ENCODE results near the gene ZBTB12. TPM values are rescaled to one million over a fixed set of nuclear protein-coding genes. Genes with fewer than 3 reads are reported as not detected.

ZBTB12 gene
- total and polyA plus RNA-seq, 10 of the 15 experiments (the other 5 are each of a cell fraction or from before 2014, with no cell fraction given), result 0.81 to 4.5 (median 1.7) TPM; not detected in 4

- H3K4me3 ChIP-seq, result no peak overlapping the region
- no peaks in the 10 kb centered on the region for H3K4me1 ChIP-seq (ENCODE audit: control insufficient read depth, insufficient read depth, low read length)
- intact Hi-C loops (cut with micrococcal nuclease; ENCODE audit: unreplicated experiment) (no loop called here), in situ Hi-C loops (cut with MboI) (no loop called here)
- H3K9me3 ChIP-seq (replicated peaks; ENCODE audit: control insufficient read depth, insufficient read depth, low read length), result no peaks in the 10 kb centered on the region
- DNase-seq (ENCODE audit: low read depth, low spot score) (no peak), FAIRE-seq (no peak), ATAC-seq (no peak)
- ChIA-PET CTCF (interaction anchor here (0.6 to 1.0 kb wide), 2 partner anchors 13 to 131 kb away, joined by 3 to 4 read pairs; no protein-coding TSS in a partner anchor), SMC1A (ENCODE audit: uncharacterized antibody, unreplicated experiment) (no interaction called here), RAD21 (ENCODE audit: unreplicated experiment) (no interaction called here), POLR2A (no interaction called here)
- no peaks in the 10 kb centered on the region for H3K79me2 ChIP-seq (ENCODE audit: control insufficient read depth, insufficient read depth, low read length)
- 56% methylated on average over 2 of the region's 2 CpGs for WGBS (ENCODE audit: insufficient coverage, insufficient replicate concordance, low lambda C conversion rate, missing lambda C conversion rate)
- no peak overlapping the region for H3K9ac ChIP-seq (ENCODE audit: control insufficient read depth, insufficient read depth, low read length)
- no TSS peak for BruUV-seq (replicated peaks)
- H3K36me3 ChIP-seq (ENCODE audit: control insufficient read depth in 2 of 2, insufficient read depth in 2 of 2, low read length in 1 of 2), result no peaks in the 10 kb centered on the region
- H3K27ac ChIP-seq (ENCODE audit: control insufficient read depth, insufficient read depth), result no peak overlapping the region
- H3K27me3 ChIP-seq (replicated peaks in 1 of 2; ENCODE audit: control insufficient read depth in 2 of 2, insufficient read depth in 2 of 2, low read length in 1 of 2), result no peaks in the 10 kb centered on the region
- H2AFZ ChIP-seq (ENCODE audit: control insufficient read depth, low read depth, low read length), result no peak overlapping the region
- no peak overlapping the region for H3K4me2 ChIP-seq (ENCODE audit: control insufficient read depth, insufficient read depth)
- no peaks in the 10 kb centered on the region for H4K20me1 ChIP-seq (ENCODE audit: control insufficient read depth, insufficient read depth)
- no peak for TF ChIP-seq IRF5 (IDR thresholded peaks at IDR 0.05; ENCODE audit: borderline replicate concordance)
- TF ChIP-seq CBX3 (IDR thresholded peaks at IDR 0.05; ENCODE audit: borderline replicate concordance, low read depth), result no peak
- no peak for TF ChIP-seq NKRF (conservative IDR thresholded peaks at IDR 0.05)
- no peak for TF ChIP-seq MYB (IDR thresholded peaks at IDR 0.05; ENCODE audit: borderline replicate concordance, low read depth, low read length)
- no peak for TF ChIP-seq RELB (IDR thresholded peaks at IDR 0.05; ENCODE audit: low read depth)
- no peak for TF ChIP-seq GABPA (IDR thresholded peaks at IDR 0.05; ENCODE audit: low read depth)
- no peak for TF ChIP-seq RFX5 (IDR thresholded peaks at IDR 0.05; ENCODE audit: low read depth, low read length)
- TF ChIP-seq ZBTB33 (IDR thresholded peaks at IDR 0.05), result no peak
- TF ChIP-seq MEF2B (IDR thresholded peaks at IDR 0.05; ENCODE audit: partially characterized antibody, poor library complexity, severe bottlenecking), result no peak
- no peak for TF ChIP-seq E2F4 (IDR thresholded peaks at IDR 0.05; ENCODE audit: low read depth, low read length)
- TF ChIP-seq WRNIP1 (IDR thresholded peaks at IDR 0.05; ENCODE audit: borderline replicate concordance, low read depth, low read length), result no peak
- TF ChIP-seq MLLT1 (IDR thresholded peaks at IDR 0.05), result no peak
- no peak for TF ChIP-seq HDAC6 (IDR thresholded peaks at IDR 0.05; ENCODE audit: unreplicated experiment)
- no peak for TF ChIP-seq CBFB (IDR thresholded peaks at IDR 0.05; ENCODE audit: low read depth)
These were observed 50.4 kb downstream of the ZBTB12 start for GRCh38 chr6:31851485-31851832.

All from GM12878 (cell line).